Right atrium auricular region (tissue), 2 donors: ENCODE measurements around the gene ORAI1. TPM values are rescaled to one million over a fixed set of nuclear protein-coding genes. Genes with fewer than 3 reads are reported as not detected.

Experiments used
- DNase-seq: peaks from one replicate; pipeline ENCODE4 v3.0.0-alpha.2; 2019; ENCODE audit warnings: low spot score
- H3K27ac ChIP-seq, 2 donors: fragments of 200-600 bp; sonication (generic); 1 replicate in 1 of 2; 2 replicates in 1 of 2; pipeline ENCODE4 v1.5.1; 2016 to 2019
- H3K27me3 ChIP-seq, 2 donors: fragments of 200-600 bp; sonication (generic); one replicate each; pipeline versions ENCODE4 v1.5.1 to v1.6.0; 2017 to 2019
- H3K36me3 ChIP-seq: fragments of 200-600 bp; sonication (generic); one replicate; pipeline ENCODE4 v1.5.1; 2016
- H3K4me1 ChIP-seq, 2 donors: fragments of 200-600 bp; sonication (generic); one replicate each; pipeline versions ENCODE4 v1.5.1 to v1.6.0; 2017 to 2019
- H3K4me3 ChIP-seq, 2 donors: fragments of 200-600 bp; sonication (generic); 1 replicate in 1 of 2; 2 replicates in 1 of 2; pipeline ENCODE4 v1.5.1; 2017 to 2019; ENCODE audit warnings: mild to moderate bottlenecking in 1 of 2, moderate library complexity in 1 of 2
- H3K9me3 ChIP-seq, 2 donors: fragments of 200-600 bp; sonication (generic); one replicate each; pipeline ENCODE4 v1.5.1; 2019
- total RNA-seq, 2 donors: library from RNA; depleted of rRNA; stranded (reverse); fragments of >200 nt; gene quantifications; one replicate each; pipeline ENCODE4 v1.1.0, GENCODE V29; 2016
- TF ChIP-seq, protein P1 (sequence below), 2 donors: fragments of 200-600 bp; sonication (generic); IDR thresholded peaks; one replicate each; pipeline ENCODE4 v1.5.1; 2019; ENCODE audit warnings: antibody characterized with exemption in 2 of 2

ORAI1 gene
- total RNA-seq, 2 donors from 2014 or later = 6.8 to 8.3 TPM

DNA sequence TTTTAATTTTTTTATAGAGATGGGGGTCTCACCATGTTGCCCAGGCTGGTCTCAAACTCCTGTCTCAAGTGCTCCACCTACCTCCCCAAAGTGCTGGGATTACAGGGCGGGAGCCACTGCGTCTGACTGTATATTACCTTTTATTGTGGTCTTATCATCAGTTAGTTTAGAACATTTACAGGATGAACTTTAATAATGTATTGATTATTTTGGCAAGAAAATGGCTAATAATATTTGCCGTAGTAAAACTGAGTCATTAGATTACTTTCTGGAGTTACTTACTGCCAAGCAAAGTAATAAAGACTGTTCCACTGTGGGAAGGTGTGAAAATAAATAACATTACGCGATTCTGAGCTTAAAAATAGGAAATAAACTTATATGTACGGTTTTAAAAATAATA is 23.6 kb upstream of the ORAI1 start:
- TF ChIP-seq, protein P1, sequence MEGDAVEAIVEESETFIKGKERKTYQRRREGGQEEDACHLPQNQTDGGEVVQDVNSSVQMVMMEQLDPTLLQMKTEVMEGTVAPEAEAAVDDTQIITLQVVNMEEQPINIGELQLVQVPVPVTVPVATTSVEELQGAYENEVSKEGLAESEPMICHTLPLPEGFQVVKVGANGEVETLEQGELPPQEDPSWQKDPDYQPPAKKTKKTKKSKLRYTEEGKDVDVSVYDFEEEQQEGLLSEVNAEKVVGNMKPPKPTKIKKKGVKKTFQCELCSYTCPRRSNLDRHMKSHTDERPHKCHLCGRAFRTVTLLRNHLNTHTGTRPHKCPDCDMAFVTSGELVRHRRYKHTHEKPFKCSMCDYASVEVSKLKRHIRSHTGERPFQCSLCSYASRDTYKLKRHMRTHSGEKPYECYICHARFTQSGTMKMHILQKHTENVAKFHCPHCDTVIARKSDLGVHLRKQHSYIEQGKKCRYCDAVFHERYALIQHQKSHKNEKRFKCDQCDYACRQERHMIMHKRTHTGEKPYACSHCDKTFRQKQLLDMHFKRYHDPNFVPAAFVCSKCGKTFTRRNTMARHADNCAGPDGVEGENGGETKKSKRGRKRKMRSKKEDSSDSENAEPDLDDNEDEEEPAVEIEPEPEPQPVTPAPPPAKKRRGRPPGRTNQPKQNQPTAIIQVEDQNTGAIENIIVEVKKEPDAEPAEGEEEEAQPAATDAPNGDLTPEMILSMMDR (IDR thresholded peaks at IDR 0.05) = no peak
- Histone ChIP-seq H3K4me1 (no peaks in the 10 kb centered on the region), H3K9me3 (no peaks in the 10 kb centered on the region), H3K4me3 (no peak overlapping the region), H3K27me3 (no peaks in the 10 kb centered on the region), H3K36me3 (no peaks in the 10 kb centered on the region), H3K27ac (no peak overlapping the region)
- no peak for DNase-seq

DNA sequence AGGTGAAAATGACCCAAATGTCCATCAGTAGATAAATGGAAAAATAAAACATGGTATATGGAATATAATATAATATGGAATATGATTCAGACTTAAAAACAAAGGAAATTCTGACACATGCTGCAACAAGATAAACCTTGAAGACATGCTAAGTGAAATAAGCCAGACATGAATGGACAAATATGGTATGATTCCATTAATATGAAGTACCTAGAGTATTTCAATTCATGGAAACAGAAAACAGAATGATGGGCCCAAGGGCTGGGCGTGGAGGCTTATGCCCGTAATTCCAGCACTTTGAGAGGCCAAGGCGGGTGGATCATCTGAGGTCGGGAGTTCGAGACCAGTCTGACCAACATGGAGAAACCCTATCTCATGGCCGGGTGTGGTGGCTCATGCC is 22.7 kb upstream of the ORAI1 start:
- no peaks in the 10 kb centered on the region for H3K27me3 ChIP-seq
- no peak overlapping the region for H3K4me3 ChIP-seq
- H3K9me3 ChIP-seq = no peaks in the 10 kb centered on the region
- TF ChIP-seq, protein P1 (IDR thresholded peaks at IDR 0.05) = no peak
- no peak for DNase-seq
- no peak overlapping the region for H3K27ac ChIP-seq
- no peaks in the 10 kb centered on the region for H3K4me1 ChIP-seq
- no peaks in the 10 kb centered on the region for H3K36me3 ChIP-seq

DNA sequence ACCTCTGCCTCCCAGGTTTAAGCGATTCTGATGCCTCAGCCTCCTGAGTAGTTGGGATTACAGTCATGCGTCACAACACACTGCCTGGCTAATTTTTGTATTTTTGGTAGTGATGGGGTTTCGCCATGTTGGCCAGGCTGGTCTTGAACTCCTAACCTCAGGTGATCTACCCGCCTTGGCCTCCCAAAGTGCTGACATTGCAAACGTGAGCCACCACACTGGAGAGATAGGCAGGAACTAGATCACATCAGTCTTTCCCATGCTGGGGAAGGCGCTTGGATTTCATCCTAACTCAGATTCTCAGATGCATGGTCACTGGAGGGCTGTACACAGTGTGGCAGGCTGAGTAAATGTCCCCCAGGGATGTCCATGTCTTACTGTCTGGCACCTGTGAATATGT is 18.0 kb upstream of the ORAI1 start:
- H3K27ac ChIP-seq = no peak overlapping the region
- no peak overlapping the region for H3K4me3 ChIP-seq
- H3K4me1 ChIP-seq = peaks cover 0 to 7% of the 10 kb centered on the region in 2 donors
- no peaks in the 10 kb centered on the region for H3K27me3 ChIP-seq
- no peaks in the 10 kb centered on the region for H3K36me3 ChIP-seq
- DNase-seq = no peak
- H3K9me3 ChIP-seq = no peaks in the 10 kb centered on the region
- TF ChIP-seq, protein P1 (IDR thresholded peaks at IDR 0.05) = no peak

DNA sequence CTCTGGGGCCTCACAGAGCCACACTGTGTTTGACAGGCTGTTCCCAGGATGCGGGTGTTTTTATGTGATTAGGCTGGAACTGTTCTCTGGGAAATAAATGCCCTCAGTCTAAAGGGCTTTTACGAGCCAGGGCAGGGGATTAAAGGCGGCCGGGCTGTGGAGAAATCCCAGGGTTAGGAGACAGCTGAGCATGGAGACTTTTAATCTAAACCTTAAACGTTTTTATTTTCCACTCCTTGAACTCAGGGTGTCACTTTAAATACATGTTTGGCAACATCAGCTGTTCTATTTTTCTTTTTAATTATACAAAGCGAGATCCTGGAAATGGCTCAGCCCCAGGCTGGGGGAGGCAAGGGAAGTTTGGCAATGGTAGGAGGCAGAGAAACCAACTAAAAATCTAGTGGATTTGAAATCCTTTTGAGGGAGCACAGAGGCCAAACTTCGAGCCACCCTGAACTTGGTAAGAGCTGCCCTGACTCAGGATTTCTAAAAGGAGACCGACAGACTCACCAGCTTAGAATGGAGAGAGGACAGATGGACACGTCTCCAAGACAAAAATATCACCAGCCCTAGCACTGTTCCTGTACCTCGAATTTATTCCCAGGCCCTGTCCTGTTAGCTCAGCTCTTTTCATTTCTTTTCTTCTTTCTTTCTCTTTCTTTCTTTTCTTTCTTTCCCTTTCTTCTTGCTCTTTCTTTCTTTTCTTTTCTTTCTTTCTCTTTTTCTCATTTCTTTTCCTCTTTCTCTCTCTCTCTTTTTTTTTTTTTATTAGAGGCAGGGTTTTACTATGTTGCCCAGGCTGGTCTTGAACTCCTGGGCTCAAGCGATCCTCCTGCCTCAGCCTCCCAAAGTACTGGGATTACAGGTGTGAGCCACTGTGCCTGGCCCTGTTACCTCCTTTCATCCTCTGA is 15.8 kb upstream of the ORAI1 start:
- H3K4me3 ChIP-seq = no peak overlapping the region
- no peak for DNase-seq

DNA sequence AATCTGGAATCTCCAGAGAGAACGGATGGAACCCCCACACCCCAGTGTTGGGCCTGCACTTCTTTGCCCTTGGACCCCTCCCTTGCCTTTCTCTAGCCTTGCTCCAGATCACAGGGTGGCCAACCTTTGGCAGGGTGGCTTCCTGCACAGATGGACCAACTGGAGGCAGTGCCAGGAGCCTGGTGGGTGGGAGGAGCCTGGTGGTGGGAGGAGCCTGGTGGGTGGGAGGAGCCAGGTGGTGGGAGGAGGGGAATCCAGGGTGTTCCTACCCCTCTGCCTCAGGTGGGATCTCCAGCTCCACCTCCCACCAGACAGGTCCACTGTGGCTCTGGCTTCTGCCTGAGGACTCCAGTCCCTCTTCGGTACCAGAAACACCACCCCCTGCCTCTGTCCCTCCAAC is 15.0 kb upstream of the ORAI1 start:
- H3K27me3 ChIP-seq = no peaks in the 10 kb centered on the region

More for the DNA sequence above, 15.8 kb upstream of the ORAI1 start:
- TF ChIP-seq, protein P1 (IDR thresholded peaks at IDR 0.05) = no peak
- H3K9me3 ChIP-seq = no peaks in the 10 kb centered on the region
- H3K27ac ChIP-seq = peak overlapping the region in 1 of 2 donors; percentile 21
- no peaks in the 10 kb centered on the region for H3K36me3 ChIP-seq
- H3K4me1 ChIP-seq = peaks cover 0 to 7% of the 10 kb centered on the region in 2 donors
- no peaks in the 10 kb centered on the region for H3K27me3 ChIP-seq

More for the DNA sequence above, 15.0 kb upstream of the ORAI1 start:
- Histone ChIP-seq H3K4me3 (no peak overlapping the region), H3K9me3 (no peaks in the 10 kb centered on the region), H3K36me3 (no peaks in the 10 kb centered on the region), H3K27ac (no peak overlapping the region), H3K4me1 (peaks cover 0 to 7% of the 10 kb centered on the region in 2 donors)
- TF ChIP-seq, protein P1 (IDR thresholded peaks at IDR 0.05) = no peak
- DNase-seq = no peak
